Measurements from ENCODE around the gene RNF103. TPM values are rescaled to one million over a fixed set of nuclear protein-coding genes. Genes with fewer than 3 reads are reported as not detected.

The RNF103 gene
- polyA plus RNA-seq, 1 of the 3 experiments (the other 2 are of a cell fraction): 7.0 TPM

DNA sequence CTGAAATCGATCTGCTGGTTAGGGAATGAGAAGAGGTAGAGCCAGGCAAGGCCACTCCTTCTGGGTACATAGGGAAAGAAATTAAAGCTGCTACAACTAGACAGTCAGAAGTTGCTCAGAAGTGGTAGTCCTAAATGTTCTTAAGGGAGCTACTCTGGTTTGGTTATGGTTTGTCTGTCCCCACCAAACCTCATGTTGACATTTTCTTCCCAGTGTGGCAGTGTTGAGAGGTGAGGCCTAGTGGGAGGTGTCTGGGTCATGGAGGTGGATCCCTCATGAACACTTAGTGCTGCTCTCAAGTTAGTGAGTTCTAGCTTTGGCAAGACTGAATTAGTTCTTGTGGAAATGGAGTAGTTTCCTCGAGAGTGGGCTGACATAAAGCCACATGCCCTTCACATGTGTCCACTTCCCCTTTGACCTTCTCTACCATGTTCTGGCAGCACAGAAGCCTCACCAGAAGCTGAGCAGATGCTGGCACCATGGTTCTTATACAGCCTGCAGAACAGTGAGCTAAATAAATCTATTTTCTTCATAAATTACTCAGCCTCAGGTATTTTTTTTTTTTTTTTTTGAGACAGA, 14.7 kb downstream of the RNF103 start (continued):
- TF ChIP-seq ZBTB33 (IDR thresholded peaks at IDR 0.05; ENCODE audit: borderline replicate concordance, low read depth) (no peak), USF1 (IDR thresholded peaks at IDR 0.05; ENCODE audit: borderline replicate concordance, low read depth) (no peak)
- TF ChIP-seq, protein P1, sequence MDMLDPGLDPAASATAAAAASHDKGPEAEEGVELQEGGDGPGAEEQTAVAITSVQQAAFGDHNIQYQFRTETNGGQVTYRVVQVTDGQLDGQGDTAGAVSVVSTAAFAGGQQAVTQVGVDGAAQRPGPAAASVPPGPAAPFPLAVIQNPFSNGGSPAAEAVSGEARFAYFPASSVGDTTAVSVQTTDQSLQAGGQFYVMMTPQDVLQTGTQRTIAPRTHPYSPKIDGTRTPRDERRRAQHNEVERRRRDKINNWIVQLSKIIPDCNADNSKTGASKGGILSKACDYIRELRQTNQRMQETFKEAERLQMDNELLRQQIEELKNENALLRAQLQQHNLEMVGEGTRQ (IDR thresholded peaks at IDR 0.05; ENCODE audit: borderline replicate concordance, low read depth, low read length): no peak

- TF ChIP-seq RCOR1 (IDR thresholded peaks at IDR 0.05; ENCODE audit: low read length) (no peak), FOSL2 (IDR thresholded peaks at IDR 0.05; ENCODE audit: borderline replicate concordance, low read depth) (no peak)
- Histone ChIP-seq H3K4me2 (no peak overlapping the region), H3K4me3 (ENCODE audit: low read depth in 2 of 2, low read length in 1 of 2) (no peak overlapping the region), H3K9me3 (no peaks in the 10 kb centered on the region), H3K9ac (no peak overlapping the region), H3K27me3 (ENCODE audit: insufficient read depth) (no peaks in the 10 kb centered on the region), H3K9me2 (no peaks in the 10 kb centered on the region), H4K20me1 (ENCODE audit: insufficient read depth) (no peaks in the 10 kb centered on the region), H3K4me1 (ENCODE audit: control insufficient read depth in 1 of 2, insufficient read depth in 2 of 2, low read depth in 1 of 2, low read length in 1 of 2) (no peaks in the 10 kb centered on the region), H2AFZ (ENCODE audit: low read depth) (no peak overlapping the region), H3K79me2 (ENCODE audit: insufficient read depth) (no peaks in the 10 kb centered on the region), H3F3A (replicated peaks; ENCODE audit: insufficient read depth) (peaks cover 9% of the 10 kb centered on the region), H3K27ac (ENCODE audit: low read depth in 2 of 2, low read length in 1 of 2) (no peak overlapping the region), H3K36me3 (replicated peaks in 1 of 2; ENCODE audit: control insufficient read depth in 1 of 2, insufficient read depth in 2 of 2, low read length in 1 of 2) (peaks cover 37 to 44% of the 10 kb centered on the region in 2 experiments)
- POLR2A ChIA-PET: no interaction called here
- CTCF ChIA-PET: no interaction called here
- 91% methylated on average over 4 of the region's 4 CpGs for WGBS (ENCODE audit: low lambda C conversion rate)
- no peak for DNase-seq
Observed at GRCh38 chr2:86603905-86604304, 19.8 kb downstream of the RNF103 start.

DNA sequence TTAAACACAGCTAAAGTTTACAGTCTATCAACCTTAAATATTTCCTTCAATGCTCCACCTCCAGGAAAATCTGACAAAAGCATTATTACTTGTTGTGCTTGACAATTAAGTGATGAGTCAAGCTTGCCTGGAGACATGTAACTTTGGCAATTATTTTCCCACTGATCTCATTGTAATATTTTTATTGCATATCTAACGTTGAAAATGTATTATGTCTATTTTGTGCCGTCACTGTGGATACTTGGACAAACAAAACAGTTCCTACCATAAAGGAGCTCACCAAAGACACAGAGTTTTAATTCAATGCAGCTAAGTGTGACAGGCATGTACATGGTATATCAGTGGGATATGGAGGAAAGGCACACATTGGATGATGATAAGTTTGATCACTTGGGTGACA, 24.7 kb downstream of the RNF103 start:
- Histone ChIP-seq H3K4me3 (ENCODE audit: low read depth in 2 of 2, low read length in 1 of 2) (no peak overlapping the region), H3K4me2 (no peak overlapping the region), H3K9me3 (no peaks in the 10 kb centered on the region), H3K79me2 (ENCODE audit: insufficient read depth) (no peaks in the 10 kb centered on the region), H3K27ac (ENCODE audit: low read depth in 2 of 2, low read length in 1 of 2) (no peak overlapping the region), H3K9me2 (no peaks in the 10 kb centered on the region), H4K20me1 (ENCODE audit: insufficient read depth) (no peaks in the 10 kb centered on the region), H3K9ac (no peak overlapping the region), H3F3A (replicated peaks; ENCODE audit: insufficient read depth) (peaks cover 9% of the 10 kb centered on the region), H3K36me3 (replicated peaks in 1 of 2; ENCODE audit: control insufficient read depth in 1 of 2, insufficient read depth in 2 of 2, low read length in 1 of 2) (peaks cover 4 to 6% of the 10 kb centered on the region in 2 experiments), H3K27me3 (ENCODE audit: insufficient read depth) (no peaks in the 10 kb centered on the region), H3K4me1 (ENCODE audit: control insufficient read depth in 1 of 2, insufficient read depth in 2 of 2, low read depth in 1 of 2, low read length in 1 of 2) (no peaks in the 10 kb centered on the region), H2AFZ (ENCODE audit: low read depth) (no peak overlapping the region)
- POLR2A ChIA-PET: no interaction called here
- CTCF ChIA-PET: no interaction called here
- WGBS (ENCODE audit: low lambda C conversion rate): 73% methylated on average over 2 of the region's 2 CpGs
- no peak for DNase-seq
- TF ChIP-seq RFX5 (IDR thresholded peaks at IDR 0.05; ENCODE audit: low read length) (no peak), NFIC (IDR thresholded peaks at IDR 0.05; ENCODE audit: borderline replicate concordance) (no peak), EP300 (IDR thresholded peaks at IDR 0.05; ENCODE audit: borderline replicate concordance in 1 of 2, low read depth in 1 of 2, low read length in 1 of 2) (no peak), ZBTB33 (IDR thresholded peaks at IDR 0.05; ENCODE audit: borderline replicate concordance, low read depth) (no peak), POLR2AphosphoS5 (IDR thresholded peaks at IDR 0.05; ENCODE audit: low read depth, low read length) (no peak), PBX3 (IDR thresholded peaks at IDR 0.05) (no peak), USF1 (IDR thresholded peaks at IDR 0.05; ENCODE audit: borderline replicate concordance, low read depth) (no peak), SMC3 (IDR thresholded peaks at IDR 0.05; ENCODE audit: low read depth, low read length) (no peak), ELF1 (IDR thresholded peaks at IDR 0.05) (no peak)
- TF ChIP-seq, protein P1 (IDR thresholded peaks at IDR 0.05; ENCODE audit: borderline replicate concordance, low read depth, low read length): no peak
- TF ChIP-seq, protein P2, sequence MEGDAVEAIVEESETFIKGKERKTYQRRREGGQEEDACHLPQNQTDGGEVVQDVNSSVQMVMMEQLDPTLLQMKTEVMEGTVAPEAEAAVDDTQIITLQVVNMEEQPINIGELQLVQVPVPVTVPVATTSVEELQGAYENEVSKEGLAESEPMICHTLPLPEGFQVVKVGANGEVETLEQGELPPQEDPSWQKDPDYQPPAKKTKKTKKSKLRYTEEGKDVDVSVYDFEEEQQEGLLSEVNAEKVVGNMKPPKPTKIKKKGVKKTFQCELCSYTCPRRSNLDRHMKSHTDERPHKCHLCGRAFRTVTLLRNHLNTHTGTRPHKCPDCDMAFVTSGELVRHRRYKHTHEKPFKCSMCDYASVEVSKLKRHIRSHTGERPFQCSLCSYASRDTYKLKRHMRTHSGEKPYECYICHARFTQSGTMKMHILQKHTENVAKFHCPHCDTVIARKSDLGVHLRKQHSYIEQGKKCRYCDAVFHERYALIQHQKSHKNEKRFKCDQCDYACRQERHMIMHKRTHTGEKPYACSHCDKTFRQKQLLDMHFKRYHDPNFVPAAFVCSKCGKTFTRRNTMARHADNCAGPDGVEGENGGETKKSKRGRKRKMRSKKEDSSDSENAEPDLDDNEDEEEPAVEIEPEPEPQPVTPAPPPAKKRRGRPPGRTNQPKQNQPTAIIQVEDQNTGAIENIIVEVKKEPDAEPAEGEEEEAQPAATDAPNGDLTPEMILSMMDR (IDR thresholded peaks at IDR 0.05): no peak

All from SK-N-SH (cell line).